Transverse colon (tissue), 4 donors: ENCODE measurements around the gene RGS3. TPM values are rescaled to one million over a fixed set of nuclear protein-coding genes. Genes with fewer than 3 reads are reported as not detected.

Experiments used
- DNase-seq: peaks from one replicate; pipeline ENCODE4 v3.0.0-alpha.2; 2019
- H3K27ac ChIP-seq, 4 donors: fragments of 200-600 bp; sonication (generic); 2 replicates each; pipeline ENCODE4 v1.5.1; 2016 to 2018; ENCODE audit warnings: inconsistent platforms in 4 of 4
- H3K27me3 ChIP-seq: fragments of 200-600 bp; sonication (generic); 2 replicates; pipeline ENCODE4 v1.5.1; 2017; ENCODE audit warnings: inconsistent platforms
- H3K36me3 ChIP-seq, 4 donors: fragments of 200-600 bp; sonication (generic); 2 replicates each; pipeline ENCODE4 v1.5.1; 2017 to 2019; ENCODE audit warnings: inconsistent platforms in 4 of 4
- H3K4me1 ChIP-seq, 4 donors: fragments of 200-600 bp; sonication (generic); 2 replicates each; pipeline ENCODE4 v1.5.1; 2017 to 2020; ENCODE audit warnings: inconsistent platforms in 4 of 4
- H3K4me3 ChIP-seq, 4 donors: fragments of 200-600 bp; sonication (generic); 1 replicate in 1 of 4; 2 replicates in 3 of 4; pipeline versions ENCODE4 v1.5.1 to v1.6.1; 2017 to 2019; ENCODE audit warnings: inconsistent platforms in 4 of 4
- H3K9me3 ChIP-seq, 2 donors: fragments of 200-600 bp; sonication (generic); 2 replicates each; pipeline ENCODE4 v1.5.1; 2017 to 2019; ENCODE audit warnings: inconsistent platforms in 2 of 2
- EP300 ChIP-seq: sonication (generic); formaldehyde crosslinking; IDR thresholded peaks from one replicate; pipeline ENCODE4 v1.6.1; 2017; ENCODE audit warnings: antibody characterized with exemption, low read depth
- POLR2A ChIP-seq: fragments of 450-650 bp; IDR thresholded peaks from one replicate; pipeline ENCODE4 v1.6.1; 2016; ENCODE audit warnings: antibody characterized with exemption, mild to moderate bottlenecking, moderate library complexity
- POLR2AphosphoS5 ChIP-seq, 3 donors: sonication (generic); formaldehyde crosslinking; IDR thresholded peaks; one replicate each; pipeline ENCODE4 v1.6.1; 2016; ENCODE audit warnings: antibody characterized with exemption in 3 of 3
- WGBS, 2 donors: methylation state at CpG; one replicate each; pipeline ENCODE4 v1.1.5; 2018; ENCODE audit warnings: low coverage in 1 of 2; 5-methylcytosine and 5-hydroxymethylcytosine counted together
- in situ Hi-C, 4 donors: fragments of 200-750 bp; cut with MboI; loops; one replicate each; pipeline versions ENCODE4 v1.15.0 to v1.15.1; 2017; ENCODE audit warnings: low sequenced_read_pairs in 3 of 4, low pct_ligation_motif_present in 1 of 4, low pct_unique_long_range_greater_than_20kb in 1 of 4
- intact Hi-C: fragments of 100-400 bp; cut with DNase I; formaldehyde crosslinking; loops from one replicate; pipeline ENCODE4 v1.15.1; 2023; ENCODE audit warnings: low total_unique reads
- total RNA-seq, 4 donors: library from RNA; depleted of rRNA; stranded (reverse); fragments of >200 nt; gene quantifications; one replicate each; pipeline ENCODE4 v1.1.0, GENCODE V29; 2016
- TF ChIP-seq, protein P1 (sequence below), 5 experiments: fragments of 200-600 bp in 3 of 5; fragments of 450-650 bp in 2 of 5; sonication (generic) in 3 of 5; IDR thresholded peaks; 1 replicate in 2 of 5; 2 replicates in 3 of 5; pipeline ENCODE4 v1.5.1; 2016 to 2017; ENCODE audit warnings: antibody characterized with exemption in 5 of 5, inconsistent platforms in 3 of 5, mild to moderate bottlenecking in 2 of 5, moderate library complexity in 1 of 5

The RGS3 gene
- total RNA-seq, 4 donors from 2014 or later: 62.7 to 150 (median 80.9) TPM

DNA sequence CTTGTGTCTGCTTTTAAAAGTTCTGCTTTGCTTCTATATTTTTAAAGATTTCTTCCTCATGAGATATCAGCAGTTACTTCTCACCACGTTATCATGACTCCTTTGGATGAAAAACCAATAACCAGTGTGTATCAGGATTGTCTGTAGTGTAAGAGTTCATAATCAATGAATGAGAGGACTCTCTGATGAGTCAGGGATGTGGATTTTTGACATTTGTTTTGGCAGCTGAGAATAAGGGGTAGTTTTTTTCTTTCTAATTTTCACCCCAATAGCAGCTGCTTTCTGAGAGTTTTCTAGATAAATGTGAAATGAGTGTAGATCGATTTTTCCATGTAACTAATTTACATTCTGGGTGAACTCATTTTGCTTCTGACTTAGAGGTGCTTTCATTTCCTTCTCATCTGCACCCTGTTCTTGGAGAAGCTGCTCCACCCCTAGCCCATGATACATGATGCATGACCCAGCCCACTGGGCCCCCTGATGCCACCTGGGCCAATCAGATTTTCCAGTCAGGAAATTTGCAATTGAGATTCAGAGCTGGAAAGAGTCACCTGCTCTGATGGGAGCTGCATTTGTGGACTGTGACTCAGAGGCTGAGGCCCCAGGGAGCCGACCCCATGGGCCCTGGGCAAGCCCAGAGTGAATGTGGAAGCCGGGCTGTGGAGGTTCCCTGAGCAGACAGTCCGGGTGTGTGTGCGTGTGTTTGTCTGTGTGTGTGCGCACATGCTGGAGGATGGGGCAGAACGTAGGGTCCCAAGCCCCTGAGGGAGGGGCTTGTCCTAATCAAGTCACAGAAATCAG, 159.3 kb downstream of the RGS3 start:
- no peaks in the 10 kb centered on the region for H3K27me3 ChIP-seq
- TF ChIP-seq POLR2AphosphoS5 (IDR thresholded peaks at IDR 0.05) (no peak), POLR2A (no peak), EP300 (no peak)
- TF ChIP-seq, protein P1, sequence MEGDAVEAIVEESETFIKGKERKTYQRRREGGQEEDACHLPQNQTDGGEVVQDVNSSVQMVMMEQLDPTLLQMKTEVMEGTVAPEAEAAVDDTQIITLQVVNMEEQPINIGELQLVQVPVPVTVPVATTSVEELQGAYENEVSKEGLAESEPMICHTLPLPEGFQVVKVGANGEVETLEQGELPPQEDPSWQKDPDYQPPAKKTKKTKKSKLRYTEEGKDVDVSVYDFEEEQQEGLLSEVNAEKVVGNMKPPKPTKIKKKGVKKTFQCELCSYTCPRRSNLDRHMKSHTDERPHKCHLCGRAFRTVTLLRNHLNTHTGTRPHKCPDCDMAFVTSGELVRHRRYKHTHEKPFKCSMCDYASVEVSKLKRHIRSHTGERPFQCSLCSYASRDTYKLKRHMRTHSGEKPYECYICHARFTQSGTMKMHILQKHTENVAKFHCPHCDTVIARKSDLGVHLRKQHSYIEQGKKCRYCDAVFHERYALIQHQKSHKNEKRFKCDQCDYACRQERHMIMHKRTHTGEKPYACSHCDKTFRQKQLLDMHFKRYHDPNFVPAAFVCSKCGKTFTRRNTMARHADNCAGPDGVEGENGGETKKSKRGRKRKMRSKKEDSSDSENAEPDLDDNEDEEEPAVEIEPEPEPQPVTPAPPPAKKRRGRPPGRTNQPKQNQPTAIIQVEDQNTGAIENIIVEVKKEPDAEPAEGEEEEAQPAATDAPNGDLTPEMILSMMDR (IDR thresholded peaks at IDR 0.05): no peak
- WGBS, 2 donors: 56 to 71% methylated on average over 2 to 8 of the region's 8 CpGs
- no peak overlapping the region for H3K27ac ChIP-seq
- H3K4me1 ChIP-seq: peaks cover 8 to 29% (median 14%) of the 10 kb centered on the region in 4 donors
- DNase-seq: no peak
- intact Hi-C loops: no loop called here
- no peaks in the 10 kb centered on the region for H3K9me3 ChIP-seq
- no peaks in the 10 kb centered on the region for H3K36me3 ChIP-seq
- in situ Hi-C loops: no loop called here
- no peak overlapping the region for H3K4me3 ChIP-seq

DNA sequence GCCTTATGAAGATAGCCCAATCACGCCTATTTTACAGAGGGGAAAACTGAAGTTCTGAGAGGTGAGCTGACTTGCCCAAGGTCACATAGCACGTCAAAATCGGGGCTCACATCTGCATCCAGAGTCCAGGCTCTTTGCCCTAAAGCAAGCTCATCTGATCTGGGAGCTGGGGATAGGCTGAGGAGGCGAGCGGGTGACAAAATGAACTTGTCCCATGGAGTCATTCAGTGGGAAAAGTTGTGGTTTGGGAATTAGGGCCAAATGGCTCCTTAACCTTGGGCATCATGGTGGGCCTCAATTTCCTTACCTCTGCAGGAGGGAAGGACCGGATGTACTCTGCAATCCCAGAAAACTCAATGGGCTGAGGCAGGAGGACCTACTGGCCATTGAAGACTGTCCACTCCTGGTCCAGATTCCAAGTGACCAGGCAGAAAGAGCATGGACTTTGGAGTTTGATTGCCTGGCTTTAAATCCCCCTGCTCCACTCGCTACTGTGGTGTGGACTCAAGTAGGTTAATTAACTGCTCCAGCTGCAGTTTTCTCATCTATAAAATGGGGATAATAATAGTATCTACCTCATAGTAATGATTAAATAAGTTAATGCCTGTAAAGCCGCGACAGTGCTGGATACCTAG, 160.4 kb downstream of the RGS3 start:
- DNase-seq: no peak
- in situ Hi-C loops (no loop called here), intact Hi-C loops (no loop called here)
- Histone ChIP-seq H3K36me3 (no peaks in the 10 kb centered on the region), H3K27me3 (no peaks in the 10 kb centered on the region), H3K27ac (no peak overlapping the region), H3K9me3 (no peaks in the 10 kb centered on the region), H3K4me1 (peaks cover 8 to 29% (median 14%) of the 10 kb centered on the region in 4 donors), H3K4me3 (no peak overlapping the region)
- TF ChIP-seq EP300 (no peak), POLR2A (no peak), POLR2AphosphoS5 (IDR thresholded peaks at IDR 0.05) (no peak)
- TF ChIP-seq, protein P1 (IDR thresholded peaks at IDR 0.05): no peak
- WGBS, 2 donors: 91% methylated on average over 7 to 9 of the region's 9 CpGs

DNA sequence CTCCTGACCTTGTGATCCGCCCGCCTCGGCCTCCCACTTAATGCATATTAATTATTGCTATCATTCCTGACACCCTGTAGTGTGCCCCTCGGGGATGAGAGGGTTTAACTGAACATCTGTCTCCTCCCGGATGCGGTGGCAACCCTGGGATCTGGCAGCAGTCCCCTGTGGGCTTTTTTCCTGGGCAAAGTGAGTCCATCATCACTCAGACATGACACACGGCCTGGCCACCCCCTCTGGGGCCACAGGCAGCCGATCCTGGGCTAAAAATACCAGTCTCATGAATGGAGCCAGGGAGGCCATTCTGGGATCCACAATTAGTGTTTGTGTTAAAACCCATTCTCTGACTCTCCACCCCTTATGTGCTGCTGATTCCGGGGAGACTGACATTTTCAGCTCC, 161.2 kb downstream of the RGS3 start:
- Histone ChIP-seq H3K27me3 (no peaks in the 10 kb centered on the region), H3K27ac (no peak overlapping the region), H3K4me3 (no peak overlapping the region), H3K36me3 (no peaks in the 10 kb centered on the region), H3K4me1 (peaks cover 8 to 26% (median 14%) of the 10 kb centered on the region in 4 donors), H3K9me3 (no peaks in the 10 kb centered on the region)
- in situ Hi-C loops: no loop called here
- WGBS, 2 donors: 77 to 78% methylated on average over 8 to 9 of the region's 9 CpGs
- TF ChIP-seq, protein P1 (IDR thresholded peaks at IDR 0.05): no peak
- TF ChIP-seq POLR2AphosphoS5 (IDR thresholded peaks at IDR 0.05) (no peak), POLR2A (no peak), EP300 (no peak)
- no peak for DNase-seq
- intact Hi-C loops: no loop called here

DNA sequence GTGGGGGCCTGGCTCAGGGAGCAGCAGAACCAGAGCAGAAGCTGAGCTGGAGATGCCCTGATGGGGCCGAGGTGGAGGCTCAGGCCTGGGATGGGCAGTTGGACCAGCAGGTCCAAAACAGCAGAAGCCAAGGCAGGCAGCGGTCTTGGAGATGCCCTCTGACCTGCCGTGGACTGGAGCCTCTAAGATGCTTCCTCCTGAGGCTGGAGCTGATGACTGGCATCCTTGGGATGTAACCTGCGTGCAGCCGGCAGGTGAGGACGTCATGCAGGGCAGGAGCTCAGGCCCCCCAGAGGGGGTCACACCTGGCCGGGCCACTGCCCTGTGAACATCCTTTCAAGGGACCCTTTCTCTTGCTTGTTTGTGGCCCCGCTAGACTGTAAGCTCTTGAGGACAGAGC, 162.0 kb downstream of the RGS3 start:
- Histone ChIP-seq H3K27ac (no peak overlapping the region), H3K27me3 (no peaks in the 10 kb centered on the region), H3K4me1 (peaks cover 5 to 18% (median 11%) of the 10 kb centered on the region in 4 donors), H3K36me3 (no peaks in the 10 kb centered on the region), H3K9me3 (no peaks in the 10 kb centered on the region), H3K4me3 (no peak overlapping the region)
- WGBS, 2 donors: 90% methylated on average over 2 to 4 of the region's 8 CpGs
- in situ Hi-C loops (no loop called here), intact Hi-C loops (no loop called here)
- no peak for TF ChIP-seq POLR2A
- no peak for TF ChIP-seq EP300
- TF ChIP-seq, protein P1 (IDR thresholded peaks at IDR 0.05): no peak
- DNase-seq: no peak
